ENCODE measurements around the gene SNPH.

Gene SNPH

DNA sequence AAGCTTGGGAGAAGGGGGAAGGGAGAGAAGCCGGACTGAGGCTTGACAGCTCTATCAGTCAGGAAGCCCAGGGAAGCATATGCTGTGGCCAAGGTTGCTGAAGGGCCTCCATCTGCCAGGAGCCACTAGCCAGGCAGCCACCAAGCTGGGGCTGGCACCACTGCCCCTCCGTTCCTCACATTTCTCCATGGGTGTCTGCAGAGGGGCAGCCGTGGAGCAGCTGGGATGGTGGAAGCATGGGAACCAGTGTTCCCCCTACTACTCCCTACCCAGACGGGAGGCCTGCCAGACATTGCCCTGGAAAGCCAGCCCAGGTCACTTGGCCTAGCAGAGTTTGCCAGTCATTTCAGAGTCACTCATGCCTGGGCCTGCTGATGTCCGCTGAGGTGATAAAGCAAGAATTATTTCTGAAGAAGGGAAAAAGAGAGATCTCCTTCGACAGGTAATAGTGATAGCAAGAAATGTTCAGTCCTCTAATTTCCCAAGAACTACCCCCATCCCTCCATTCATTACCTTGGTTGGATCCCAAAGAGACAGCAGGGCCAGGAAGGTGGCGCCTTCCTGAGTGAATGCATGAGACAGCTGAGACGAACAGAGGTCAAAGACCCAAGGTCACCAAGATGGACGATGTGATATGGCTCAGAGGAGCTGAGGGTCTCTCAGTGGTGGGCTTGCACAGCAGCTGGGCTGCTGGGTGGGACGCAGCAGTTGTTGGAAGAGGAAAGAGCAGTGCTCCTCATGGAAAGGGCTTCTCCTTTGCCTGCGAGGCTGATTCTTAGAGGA, 21.9 kb downstream of the SNPH start:
- DNase-seq (ENCODE audit: low spot score), result no peak

DNA sequence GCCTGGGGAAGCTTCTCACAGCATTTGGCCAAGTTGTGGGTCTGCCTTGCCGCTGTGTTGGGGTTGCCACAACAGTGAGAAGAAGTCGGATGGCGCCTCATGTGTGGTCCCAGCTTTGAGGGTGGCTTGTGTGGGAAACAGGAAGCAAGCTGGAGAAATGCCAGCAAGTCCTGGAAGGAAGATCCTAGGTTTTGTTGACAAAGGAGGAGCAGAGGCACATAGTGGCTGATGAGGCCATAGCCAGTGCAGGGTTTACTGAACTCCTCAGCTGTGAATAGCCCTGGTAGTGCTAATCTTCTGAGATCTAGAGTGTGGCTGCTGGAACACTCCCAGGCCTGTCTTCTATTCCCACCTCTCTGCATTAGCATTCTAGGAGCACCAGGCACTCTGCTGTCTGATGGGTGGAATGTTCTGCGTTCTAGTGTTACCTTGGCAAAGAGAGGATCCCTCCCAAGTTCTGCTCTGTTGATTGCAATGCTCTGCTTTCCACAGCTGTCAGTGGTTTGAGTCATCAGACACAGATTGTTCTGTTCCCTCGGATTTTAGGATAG, 25.2 kb downstream of the SNPH start:
- no peak for DNase-seq (ENCODE audit: low spot score)

DNA sequence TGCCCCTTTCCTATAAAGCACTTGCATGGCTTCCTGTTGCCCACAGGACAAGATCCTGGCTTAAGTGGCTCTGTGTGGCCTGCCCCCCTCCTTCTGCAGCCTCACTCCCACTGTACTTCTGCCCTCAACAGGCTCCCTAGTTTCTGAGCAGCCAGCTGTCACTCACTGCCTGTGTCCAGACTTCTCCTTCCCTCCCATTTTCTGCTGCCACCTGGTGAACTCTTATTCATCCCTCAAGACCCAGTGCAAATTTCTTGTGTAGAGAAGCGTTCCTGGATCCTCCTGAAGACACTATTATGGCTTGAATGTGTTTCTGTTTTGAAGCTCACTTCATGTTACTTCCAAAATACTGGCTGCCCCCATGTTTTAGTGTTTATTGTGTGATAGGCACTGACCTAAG, 26.5 kb downstream of the SNPH start:
- DNase-seq (ENCODE audit: low spot score), result no peak

DNA sequence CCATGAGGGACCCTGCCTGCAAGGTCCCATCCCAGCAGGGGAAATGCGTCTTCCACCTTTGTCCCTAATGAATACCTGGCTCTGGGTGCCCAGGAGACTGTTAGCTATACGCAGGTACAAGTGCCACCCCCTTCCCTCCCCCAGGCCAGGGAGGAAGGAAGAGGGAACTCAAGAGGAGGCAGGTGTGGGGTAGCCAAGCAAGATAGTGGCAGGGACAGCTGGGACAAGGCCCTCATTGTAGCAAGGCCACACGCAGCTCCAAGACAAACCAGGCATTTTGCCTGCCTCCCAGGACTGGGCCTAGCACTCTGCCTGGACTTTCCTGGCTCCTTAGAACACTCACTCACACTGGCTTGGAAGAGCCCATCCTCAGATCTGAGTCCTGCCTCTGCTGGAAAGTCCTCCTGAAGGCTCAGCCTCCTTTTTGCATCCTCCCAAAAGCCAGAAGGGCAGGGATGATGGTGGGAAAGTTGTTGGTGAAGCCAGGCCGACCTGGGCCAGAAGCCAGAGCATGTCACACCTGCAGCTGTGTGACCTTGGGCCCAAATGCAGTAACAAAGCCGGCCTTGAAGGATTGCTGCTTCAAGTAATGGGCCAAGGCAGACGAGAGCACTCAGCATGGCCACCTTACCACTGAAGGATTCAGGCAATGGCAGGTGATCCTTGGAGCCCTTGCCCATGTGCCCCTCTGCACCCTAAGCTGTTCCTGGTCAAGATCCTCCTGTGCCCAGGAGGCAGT, 27.7 kb downstream of the SNPH start:
- no peak for DNase-seq (ENCODE audit: low spot score)

DNA sequence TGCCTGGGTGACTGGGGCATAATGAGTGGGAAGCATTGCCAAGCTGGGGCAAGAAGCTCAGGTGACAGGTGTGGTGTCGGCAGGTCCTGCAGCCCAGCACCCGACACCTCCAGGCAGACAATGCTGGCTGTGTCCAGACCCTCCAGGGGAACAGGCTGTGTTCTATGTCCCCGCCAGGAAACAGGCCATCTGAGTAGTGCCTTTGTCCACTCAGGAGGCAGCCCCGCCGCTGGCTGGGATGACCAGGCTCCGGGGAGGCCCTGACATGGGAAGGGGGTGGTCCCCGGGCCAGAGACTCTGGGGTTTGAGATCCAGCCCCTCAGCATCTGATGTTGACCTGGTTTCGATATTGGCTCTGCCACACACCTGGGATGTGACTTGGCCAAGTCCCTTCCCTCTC, 28.4 kb downstream of the SNPH start:
- DNase-seq (ENCODE audit: low spot score), result no peak

DNA sequence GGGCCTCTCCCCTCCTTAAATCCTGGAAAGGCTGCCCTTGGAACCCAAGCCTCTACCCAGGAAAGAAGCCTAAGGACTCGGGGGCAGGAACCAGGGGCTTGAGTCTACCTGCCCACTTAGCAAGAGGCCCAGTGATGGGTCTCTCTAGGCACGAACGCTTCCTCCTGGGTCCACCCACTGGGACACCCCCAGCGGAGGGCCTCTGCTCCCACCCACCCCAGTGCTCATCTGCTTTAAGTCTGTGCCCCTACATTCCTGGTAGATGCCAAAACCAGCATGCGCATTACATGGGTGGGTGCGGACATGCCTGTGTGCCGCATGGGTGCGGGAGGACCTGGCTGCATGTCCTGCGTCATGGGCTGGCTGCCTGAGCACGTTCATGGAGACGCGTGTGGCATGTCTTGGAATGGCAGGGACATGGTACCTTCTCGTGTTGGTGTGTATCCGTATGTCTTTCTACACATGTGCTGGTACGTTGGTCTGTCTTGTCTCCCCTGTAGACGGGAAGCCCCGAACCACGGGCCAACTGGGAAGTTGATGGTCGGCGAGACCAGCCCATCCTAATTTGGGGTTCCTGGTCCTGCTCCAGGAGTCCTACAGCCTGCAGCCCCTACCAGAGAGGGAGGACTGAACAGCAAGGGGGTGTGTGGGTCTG, 29.3 kb downstream of the SNPH start:
- DNase-seq (ENCODE audit: low spot score), result no peak

DNA sequence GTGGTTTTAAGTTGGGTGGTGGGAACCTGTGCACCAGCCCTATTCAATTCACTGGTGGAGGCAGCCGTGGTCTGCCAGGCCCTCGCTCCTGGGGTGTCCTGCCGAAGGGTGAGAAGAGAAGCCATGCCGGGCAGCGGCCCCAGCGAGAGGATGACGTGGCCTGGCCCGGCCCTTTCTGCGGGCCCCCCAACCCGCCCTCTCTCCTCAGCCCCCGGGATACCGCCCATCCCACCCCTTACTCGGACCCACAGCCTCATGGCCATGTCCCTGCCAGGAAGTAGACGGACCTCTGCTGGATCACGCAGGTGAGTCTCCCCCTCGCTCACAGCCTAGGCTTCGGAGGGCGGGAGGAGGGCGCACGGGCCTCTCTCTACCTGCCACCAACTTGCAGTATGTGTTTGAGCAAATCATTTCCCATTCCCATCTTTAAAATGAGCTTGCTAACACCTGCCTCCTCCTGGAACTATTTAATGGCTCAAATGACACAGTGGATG, 30.1 kb downstream of the SNPH start:
- DNase-seq (ENCODE audit: low spot score), result no peak

DNA sequence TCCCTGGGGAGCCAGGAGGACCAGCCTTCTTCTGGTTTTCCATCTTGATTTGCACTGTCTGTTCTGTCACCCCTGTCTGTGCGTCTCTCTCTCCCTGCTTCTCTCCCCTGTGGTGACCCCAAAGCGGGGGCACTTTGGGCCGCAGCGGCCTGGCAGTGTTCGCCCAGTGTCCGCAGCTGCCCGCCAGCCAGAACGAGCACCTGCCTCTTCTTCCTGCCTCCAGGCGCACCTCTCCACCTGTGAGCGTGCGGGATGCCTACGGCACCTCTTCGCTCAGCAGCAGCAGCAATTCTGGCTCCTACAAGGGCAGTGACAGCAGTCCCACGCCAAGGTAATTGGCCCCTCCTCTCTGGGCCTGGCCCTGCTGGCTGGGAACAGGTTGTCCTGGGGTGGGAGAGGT, 30.8 kb downstream of the SNPH start:
- no peak for DNase-seq (ENCODE audit: low spot score)

DNA sequence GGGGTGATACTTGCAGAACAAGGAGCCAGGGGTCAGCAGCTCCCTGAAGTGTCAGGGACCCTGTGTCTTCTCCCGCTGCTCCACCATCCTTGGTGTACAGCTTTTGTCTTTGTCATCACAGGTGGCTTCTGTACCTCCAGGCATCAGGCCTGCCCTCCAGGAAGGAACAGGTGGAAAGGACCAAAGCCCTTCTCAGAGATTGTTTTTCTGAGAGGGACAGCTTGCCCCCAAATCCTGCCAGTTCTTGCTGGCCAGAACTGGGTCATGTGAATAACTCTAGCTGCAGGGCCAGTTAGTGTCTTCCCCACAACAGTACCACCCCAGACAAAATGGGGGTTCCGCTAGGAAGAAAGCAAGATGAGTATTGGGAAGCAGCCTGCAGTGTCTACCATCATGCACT, 31.4 kb downstream of the SNPH start:
- no peak for DNase-seq (ENCODE audit: low spot score)

DNA sequence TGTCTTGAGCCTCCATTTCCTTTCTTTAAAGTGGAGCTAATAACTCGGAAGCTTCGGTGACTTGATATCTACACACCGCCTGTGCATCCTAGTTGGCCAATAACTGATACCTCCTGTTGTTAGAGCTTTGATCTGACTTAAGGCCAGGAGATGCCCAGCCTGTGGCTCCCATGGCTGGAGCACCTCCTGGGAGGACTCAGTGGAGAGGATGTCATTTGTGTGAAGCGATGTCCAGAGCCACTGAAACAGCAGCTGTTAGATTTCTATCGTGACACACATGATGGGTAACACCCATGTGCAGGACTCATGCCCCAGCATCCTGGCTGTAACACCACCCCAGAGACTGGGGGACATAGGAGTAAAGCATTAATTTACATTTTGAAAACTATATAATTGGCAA, 32.1 kb downstream of the SNPH start:
- DNase-seq (ENCODE audit: low spot score), result no peak

DNA sequence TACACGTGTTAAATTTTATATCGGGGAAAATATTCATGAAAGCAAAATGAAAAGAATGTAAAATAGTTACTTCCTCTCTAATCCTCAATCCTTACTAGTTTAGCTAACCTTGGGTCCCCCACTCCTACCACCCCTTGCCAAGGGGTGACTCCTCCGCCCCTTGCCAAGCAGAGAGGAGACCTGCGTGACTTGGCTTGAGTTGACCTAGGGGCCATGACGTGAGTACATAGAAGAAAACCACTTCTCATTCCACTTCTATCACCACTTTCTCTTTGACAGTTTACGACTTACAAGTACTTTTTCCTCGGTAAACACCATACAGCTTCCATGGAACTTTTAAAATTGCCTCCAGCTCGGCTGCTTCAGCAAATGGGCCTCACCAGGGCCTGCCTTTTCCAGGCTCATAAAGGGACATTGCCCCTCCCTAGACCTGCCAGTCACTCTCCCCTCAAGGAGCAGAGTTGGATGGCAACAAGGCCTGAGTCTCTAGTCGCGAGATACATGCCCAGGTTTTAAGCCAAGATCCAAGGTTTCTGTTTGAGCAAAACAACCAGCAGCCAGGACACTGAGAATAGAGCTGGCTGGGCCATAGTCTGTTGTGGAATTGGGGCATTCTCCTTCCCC, 32.9 kb downstream of the SNPH start:
- DNase-seq (ENCODE audit: low spot score), result no peak

DNA sequence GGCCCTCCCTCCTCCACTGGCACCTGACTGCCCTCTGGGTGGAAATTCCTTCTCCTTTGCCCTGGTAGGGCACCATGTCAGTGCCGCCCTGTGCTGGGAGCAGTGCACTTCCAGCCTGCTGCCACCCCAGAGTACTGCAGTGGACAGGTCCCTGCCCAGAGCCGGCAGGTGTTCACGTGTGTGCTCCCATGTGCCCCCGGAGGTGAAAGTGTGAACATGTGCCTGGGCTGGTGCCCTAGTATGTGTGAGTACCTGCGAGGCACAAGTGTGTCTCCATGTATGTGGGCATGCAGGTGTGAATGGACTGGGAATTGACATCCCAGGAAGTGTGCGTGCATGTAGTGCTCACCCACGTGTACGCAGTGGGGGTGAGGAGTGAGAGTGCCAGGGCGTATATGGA, 33.4 kb downstream of the SNPH start:
- DNase-seq (ENCODE audit: low spot score), result no peak

DNA sequence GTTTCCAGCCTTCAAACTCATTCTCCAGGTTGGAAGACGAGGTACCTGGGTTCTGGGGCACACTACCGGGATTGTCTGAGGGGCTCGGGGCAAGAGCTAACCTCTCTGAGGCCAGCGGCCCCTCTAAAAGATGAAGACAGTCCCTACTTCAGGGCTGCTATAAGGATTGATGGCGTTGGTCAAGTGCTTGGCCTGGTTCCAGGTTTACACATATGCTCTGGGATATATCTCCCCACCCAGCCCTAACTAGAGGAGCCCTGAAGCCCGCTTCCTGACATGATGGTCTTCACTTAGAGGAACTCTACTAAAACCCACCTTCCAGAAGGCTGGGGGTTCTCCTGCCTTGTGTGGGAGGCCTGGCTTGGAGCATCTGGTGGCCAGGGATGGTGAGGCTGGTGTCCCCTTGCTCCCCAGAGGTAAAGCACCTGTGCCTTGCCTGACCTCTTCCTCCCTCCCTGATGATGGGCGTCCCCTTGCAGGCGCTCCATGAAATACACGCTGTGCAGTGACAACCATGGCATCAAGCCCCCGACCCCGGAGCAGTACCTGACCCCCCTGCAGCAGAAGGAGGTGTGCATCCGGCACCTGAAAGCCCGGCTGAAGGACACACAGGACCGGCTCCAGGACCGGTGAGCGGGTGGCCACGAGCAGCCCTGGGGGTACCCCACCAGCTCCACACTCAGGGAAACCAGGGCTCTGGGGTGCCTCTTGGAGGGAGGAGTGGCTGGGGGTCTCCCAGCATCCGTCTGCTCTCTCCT, 34.2 kb downstream of the SNPH start:
- no peak for DNase-seq (ENCODE audit: low spot score)

DNA sequence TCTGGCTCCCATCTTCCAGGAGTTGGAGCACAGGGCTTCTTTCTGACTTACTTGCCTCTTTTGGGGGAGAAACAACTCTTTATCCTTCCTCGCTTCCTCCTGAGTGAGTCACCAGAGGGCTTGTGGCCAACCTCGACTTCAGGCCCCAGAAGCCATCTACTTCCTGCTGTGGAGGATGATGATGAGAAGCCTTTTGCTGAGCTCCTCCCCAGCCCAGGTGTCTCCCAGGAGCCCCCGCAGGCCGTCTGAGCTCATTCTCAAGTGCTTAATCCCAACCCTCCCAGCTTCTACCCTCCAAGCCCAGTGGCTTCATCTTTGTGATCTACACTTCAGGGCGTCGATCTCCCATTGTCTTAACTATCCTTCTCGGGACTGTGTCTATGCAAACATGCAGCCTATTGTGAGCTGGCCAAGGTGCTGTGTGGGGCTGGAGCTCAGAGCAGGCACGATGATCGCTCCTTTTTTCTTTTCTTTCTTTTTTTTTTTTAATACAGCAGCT, 35.0 kb downstream of the SNPH start:
- no peak for DNase-seq (ENCODE audit: low spot score)

DNA sequence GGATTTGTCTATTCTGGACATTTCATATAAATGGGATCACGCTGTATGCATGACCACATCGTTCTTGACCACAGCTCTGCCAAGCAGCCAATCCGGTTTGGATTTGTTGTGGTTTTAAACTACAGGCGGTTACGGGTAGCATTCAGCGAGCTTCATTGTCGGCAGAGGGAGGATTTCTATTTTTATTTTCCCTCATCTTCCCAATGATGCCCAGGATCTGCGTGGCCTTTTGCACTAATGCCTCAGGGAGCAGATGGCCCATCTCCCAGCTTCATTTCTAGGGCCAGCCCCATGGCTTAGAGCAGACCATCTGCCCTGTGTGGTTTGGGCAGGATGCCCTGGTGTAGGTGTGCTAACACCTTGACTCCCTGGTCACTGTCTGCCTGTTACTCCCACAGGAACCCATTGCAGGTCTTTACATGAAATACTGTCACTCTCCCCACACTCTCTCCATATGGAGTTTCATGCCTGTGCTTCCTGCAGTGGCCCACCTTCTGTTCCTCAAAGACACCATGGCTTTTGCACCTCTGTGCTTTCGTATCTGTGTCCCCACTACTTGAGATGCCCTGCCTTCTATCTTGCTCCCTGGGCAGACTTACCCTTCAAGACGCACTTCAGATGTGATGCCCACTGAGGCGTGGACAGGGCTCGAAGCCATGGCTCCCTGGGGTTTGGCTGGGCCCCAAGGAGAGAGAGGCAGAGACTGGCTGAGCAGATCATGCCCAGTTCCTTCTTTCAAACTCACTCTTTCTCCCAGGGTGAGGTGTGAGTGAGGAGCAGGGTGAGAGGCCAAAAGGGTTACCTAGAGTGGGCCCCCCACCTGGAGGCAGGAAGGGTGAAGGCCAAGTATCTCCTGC, 36.8 kb downstream of the SNPH start:
- no peak for DNase-seq (ENCODE audit: low spot score)

DNA sequence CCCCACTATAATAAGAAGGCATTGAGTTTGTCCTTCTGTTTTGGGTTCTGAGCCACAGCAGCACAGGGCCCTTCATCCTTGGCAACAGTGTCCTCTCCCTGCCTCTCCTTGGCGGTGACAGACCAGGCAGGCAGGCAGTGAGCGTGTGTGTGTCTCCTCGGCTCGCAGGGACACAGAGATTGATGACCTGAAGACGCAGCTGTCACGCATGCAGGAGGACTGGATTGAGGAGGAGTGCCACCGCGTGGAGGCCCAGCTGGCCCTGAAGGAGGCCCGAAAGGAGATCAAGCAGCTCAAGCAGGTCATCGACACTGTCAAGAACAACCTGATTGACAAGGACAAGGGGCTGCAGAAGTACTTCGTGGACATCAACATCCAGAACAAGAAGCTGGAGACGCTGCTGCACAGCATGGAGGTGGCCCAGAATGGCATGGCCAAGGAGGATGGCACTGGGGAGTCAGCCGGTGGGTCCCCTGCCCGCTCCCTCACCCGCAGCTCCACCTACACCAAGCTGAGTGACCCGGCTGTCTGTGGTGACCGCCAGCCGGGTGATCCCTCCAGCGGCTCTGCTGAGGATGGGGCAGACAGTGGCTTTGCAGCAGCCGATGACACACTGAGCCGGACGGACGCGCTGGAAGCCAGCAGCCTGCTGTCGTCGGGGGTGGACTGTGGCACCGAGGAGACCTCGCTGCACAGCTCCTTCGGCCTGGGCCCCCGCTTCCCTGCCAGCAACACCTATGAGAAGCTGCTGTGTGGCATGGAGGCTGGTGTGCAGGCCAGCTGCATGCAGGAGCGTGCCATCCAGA, 38.8 kb downstream of the SNPH start:
- DNase-seq (ENCODE audit: low spot score), result no peak

DNA sequence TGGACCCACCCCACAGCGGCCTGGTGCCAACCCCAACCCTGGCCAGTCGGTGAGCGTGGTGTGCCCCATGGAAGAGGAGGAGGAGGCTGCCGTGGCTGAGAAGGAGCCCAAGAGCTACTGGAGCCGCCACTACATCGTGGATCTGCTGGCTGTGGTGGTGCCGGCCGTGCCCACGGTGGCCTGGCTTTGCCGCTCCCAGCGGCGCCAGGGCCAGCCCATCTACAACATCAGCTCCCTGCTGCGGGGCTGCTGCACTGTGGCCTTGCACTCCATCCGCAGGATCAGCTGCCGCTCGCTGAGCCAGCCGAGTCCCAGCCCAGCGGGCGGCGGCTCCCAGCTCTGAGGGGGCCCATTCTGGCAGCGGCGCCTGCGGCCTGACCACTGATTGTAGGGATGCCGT, 39.6 kb downstream of the SNPH start:
- no peak for DNase-seq (ENCODE audit: low spot score)

DNA sequence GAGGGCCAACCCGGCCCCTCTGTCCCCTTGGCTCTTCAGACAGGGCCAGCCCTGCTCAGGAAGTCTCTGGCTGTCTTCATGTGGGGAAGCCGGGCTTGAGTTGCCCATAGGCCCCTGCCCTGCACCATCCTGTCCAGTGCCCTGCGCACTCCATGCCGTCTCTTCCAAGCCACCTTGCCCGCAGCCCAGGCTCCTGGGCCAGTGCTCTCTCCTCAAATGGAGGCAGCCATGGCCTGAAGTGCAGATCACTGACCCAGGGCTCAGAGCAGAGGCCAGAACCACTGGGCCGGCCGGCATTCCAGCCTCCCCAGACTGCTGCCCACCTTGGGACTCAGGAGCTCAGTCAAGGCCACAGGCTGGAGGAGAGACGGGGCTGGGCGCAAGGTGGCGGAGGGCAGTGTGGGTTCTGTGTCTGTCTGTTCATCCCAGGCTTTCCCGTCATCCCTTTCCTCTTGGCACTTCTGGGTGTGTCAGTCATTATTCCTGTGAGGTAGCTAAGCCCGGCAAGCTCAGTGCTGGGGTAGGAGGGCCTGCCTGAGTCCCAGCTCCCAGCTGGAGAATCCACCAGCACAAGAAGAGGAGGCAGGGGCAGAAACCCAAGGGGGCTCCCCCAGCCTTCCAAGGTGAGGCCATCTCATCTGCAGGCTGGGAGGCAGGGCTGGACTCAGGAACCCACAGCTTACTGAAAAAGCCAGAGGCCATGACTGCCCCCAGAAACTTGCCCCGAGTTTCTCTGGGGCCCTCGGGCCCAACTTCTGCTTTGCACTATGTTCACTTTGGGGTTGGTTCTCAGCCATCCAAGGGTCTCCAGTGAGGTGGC, 40.4 kb downstream of the SNPH start:
- DNase-seq (ENCODE audit: low spot score), result no peak

DNA sequence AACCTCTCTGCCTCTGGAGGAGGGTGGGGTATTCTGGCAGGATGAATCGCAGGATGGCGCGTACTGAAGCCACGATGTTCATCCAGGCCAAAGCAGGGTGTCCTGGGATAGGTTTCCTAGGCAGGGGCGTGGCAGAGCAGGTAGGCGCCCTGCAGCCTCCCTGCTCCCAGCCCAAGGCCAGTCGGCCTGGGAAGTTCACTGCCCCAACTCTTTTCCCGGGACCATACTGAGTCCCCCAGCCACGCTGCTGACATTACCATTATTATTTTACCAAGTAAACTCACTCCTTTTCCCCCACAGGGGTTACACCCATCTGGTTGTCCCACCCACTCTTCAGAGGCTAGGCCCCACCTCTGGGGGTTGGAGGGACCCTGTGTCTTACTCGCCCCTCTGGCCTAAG, 41.1 kb downstream of the SNPH start:
- DNase-seq (ENCODE audit: low spot score), result no peak
